IPS-18c (cell line): ENCODE measurements around the gene ZBED1.

Experiments
- H3K4me3 ChIP-seq: 2 replicates; pipeline ENCODE4 v1.7.0; 2013; ENCODE audit warnings: low read depth, mild to moderate bottlenecking, low read length, moderate library complexity; ENCODE audit not compliant: insufficient read depth
- H3K9me3 ChIP-seq: one replicate; pipeline ENCODE4 v1.6.1; 2013; ENCODE audit warnings: mild to moderate bottlenecking, low read length, moderate library complexity; ENCODE audit not compliant: control insufficient read depth, insufficient read depth

ZBED1 gene

DNA sequence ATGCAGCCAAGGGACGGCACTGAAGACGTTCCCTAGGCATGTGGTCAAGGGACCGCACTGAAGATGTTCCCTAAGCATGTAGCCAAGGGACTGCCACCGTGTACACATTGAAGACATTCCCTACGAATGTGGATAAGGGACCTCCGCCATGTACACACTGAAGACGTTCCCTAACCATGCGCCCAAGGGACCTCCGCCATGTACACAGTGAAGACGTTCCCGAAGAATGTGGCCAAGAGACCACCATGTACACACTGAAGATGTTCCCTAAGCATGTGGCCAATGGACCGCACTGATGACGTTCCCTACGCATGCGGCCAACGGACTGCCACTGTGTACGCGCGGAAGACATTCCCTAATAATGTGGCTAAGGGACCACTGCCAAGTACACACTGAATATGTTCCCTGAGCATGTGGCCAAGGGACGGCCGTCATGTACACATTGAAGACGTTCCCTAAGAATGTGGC, 48.4 kb downstream of the ZBED1 start:
- H3K4me3 ChIP-seq = no peak overlapping the region
- H3K9me3 ChIP-seq = no peaks in the 10 kb centered on the region

DNA sequence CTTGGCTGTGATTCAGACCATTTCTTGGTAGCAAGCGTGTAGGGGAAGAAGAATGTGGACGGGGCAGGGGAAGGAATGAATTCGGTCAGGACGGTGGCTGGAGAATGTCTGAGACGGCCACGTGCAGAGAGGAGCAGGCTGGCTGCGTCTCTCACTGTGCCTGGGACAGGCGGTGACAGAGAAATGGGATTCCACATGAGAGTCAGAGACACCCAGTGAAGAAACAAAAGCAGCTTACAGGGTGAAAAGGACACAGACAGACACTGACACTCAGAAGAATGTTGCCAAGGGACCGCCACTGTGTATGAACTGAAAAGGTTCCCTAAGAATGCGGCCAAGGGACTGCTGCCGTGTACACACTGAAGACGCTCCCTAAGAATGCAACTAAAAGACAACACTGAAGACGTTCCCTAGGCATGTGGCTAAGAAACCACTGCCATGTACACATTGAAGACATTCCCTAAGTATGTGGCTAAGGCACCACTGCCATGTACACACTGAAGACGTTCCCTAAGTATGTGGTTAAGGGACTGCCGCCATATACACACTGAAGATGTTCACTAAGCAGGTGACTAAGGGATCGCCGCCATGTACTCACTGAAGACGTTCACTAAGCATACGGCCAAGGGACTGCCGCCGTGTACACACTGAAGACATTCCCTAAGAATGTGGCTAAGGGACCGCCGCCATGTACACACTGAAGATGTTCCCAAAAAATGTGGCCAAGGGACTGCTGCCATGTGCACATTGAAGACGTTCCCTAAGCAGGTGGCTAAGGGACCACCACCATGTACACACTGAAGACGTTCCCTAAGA, 49.1 kb downstream of the ZBED1 start:
- Histone ChIP-seq H3K9me3 (no peaks in the 10 kb centered on the region), H3K4me3 (no peak overlapping the region)

GRCh38 chrX:2450681-2451080, 50.1 kb downstream of the ZBED1 start:
- H3K9me3 ChIP-seq = no peaks in the 10 kb centered on the region
- H3K4me3 ChIP-seq = no peak overlapping the region

GRCh38 chrX:2449135-2449886, 51.5 kb downstream of the ZBED1 start:
- H3K4me3 ChIP-seq = no peak overlapping the region
- H3K9me3 ChIP-seq = no peaks in the 10 kb centered on the region

DNA sequence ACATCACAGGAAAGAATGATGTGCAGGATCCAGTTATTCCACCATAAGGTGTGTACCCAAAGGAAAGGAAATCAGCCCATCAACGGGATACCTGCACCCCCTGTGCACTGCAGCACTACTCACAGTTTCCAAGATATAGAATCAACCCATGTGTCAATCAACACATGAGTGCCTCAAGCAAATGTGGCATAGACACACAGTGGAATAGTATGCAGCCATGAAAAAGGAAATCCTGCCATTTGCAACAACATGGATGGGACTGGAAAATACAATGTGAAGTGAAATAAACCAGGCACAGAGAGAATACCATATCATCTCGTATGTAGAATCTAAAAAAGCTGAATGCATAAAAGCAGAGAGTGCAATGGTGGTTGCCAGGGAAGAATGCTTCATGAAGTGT, 53.3 kb downstream of the ZBED1 start:
- H3K9me3 ChIP-seq = no peaks in the 10 kb centered on the region
- H3K4me3 ChIP-seq = no peak overlapping the region

DNA sequence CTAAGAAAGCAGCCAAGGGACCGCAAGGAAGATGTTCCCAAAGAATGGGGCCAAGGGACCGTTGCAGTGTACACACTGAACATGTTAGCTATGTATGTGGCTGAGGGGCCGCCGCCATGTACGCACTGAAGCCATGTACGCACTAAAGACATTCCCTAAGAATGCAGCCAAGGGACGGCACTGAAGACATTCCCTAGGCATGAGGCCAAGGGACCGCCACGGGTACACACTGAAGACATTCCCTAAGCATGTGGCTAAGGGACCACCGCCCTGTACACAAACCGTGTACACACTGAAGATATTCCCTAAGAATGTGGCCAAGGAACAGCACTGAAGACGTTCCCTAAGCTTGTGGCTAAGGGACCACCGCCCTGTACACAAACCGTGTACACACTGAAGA, 54.0 kb downstream of the ZBED1 start:
- no peak overlapping the region for H3K4me3 ChIP-seq
- H3K9me3 ChIP-seq = no peaks in the 10 kb centered on the region

DNA sequence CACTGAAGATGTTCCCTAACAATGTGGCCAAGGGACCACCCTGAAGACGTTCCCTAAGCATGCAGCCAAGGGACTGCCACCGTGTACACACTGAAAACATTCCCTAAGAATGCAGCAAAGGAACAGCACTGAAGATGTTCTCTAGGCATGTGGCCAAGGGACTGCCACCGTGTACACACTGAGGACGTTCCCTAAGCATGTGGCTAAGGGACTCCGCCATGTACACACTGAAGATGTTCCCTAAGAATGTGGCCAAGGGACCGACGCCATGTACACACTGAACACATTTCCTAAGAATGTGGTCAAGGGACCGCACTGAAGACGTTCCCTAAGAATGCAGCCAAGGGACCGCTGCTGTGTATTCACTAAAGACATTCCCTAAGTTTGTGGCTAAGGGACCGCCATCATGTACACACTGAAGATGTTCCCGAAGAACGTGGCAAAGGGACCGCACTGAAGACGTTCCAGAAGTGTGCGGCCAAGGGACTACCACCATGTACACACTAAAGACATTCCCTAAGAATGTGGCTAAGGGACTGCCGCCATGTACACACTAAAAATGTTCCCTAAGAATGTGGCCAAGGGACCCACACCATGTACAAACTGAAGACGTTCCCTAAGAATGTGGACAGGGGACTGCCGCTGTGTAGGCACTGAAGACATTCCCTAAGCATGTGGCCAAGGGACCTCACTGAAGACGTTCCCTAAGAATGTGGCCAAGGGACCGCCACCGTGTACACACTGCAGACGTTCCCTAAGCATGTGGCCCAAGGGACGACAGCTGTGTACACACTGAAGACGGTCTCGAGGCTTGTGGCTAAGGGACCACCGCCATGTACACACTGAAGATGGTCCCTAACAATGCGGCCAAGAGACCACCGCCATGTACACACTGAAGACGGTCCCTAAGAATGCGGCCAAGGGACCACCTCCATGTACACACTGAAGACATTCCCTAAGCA, 54.8 kb downstream of the ZBED1 start:
- no peak overlapping the region for H3K4me3 ChIP-seq
- H3K9me3 ChIP-seq = no peaks in the 10 kb centered on the region

GRCh38 chrX:2442694-2443093, 58.1 kb downstream of the ZBED1 start:
- peaks cover 2% of the 10 kb centered on the region for H3K9me3 ChIP-seq

DNA sequence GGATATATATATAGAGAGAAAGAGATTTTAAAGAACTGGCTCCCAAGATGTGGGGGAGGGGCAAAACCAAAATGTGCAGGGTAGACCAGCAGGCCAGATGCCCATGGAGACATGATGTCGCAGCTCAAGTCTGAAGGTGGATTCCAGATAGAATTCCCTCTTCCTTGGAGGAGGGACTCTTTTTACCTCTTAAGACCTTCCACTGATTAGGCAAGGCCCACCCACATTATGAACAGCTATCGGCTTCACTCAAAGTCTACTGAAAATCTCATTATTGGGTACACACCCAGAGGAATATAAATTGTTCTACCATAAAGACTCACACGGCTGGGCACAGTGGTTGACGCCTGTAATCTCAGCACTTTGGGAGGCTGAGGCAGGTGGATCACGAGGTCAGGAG, 59.3 kb downstream of the ZBED1 start:
- Histone ChIP-seq H3K9me3 (peaks cover 2% of the 10 kb centered on the region), H3K4me3 (no peak overlapping the region)

More at GRCh38 chrX:2442694-2443093, 58.1 kb downstream of the ZBED1 start:
- no peak overlapping the region for H3K4me3 ChIP-seq

DNA sequence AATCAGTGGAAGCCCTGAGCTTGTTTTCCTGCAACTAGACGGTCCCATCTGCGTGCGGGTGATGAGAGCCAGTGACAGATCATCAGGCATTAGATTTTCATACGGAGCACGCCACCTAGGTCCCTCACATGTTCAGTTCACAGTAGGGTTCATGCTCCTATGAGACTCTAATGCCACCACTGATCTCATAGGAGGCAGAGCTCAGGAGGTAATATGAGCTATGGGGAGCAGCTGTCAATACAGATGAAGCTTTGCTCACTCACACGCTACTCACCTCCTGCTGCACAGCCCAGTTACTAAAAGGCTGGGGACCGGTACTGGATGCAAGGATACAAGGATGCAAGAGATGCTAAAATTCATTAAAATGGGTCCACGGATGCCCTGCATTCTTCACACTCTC, 61.2 kb downstream of the ZBED1 start:
- no peak overlapping the region; the same call in 1 of the 2 replicates for H3K4me3 ChIP-seq
- H3K9me3 ChIP-seq = peaks cover 2% of the 10 kb centered on the region
